HEK293 (cell line): ENCODE measurements around the gene INPP5B.

ENCODE experiments used
- CTCF ChIP-seq: fragments of 450-650 bp; formaldehyde crosslinking; IDR thresholded peaks from 2 replicates; pipeline ENCODE4 v1.5.1; 2016; ENCODE audit warnings: missing biosample characterization, missing genetic modification characterization
- ELK4 ChIP-seq: IDR thresholded peaks from 2 replicates; pipeline ENCODE4 v1.6.1; 2011; ENCODE audit warnings: mild to moderate bottlenecking, low read depth, low read length, borderline replicate concordance
- PRDM10 ChIP-seq: fragments of 450-650 bp; formaldehyde crosslinking; IDR thresholded peaks from 2 replicates; pipeline ENCODE4 v1.5.1; 2016; ENCODE audit warnings: missing biosample characterization, missing genetic modification characterization
- PRDM6 ChIP-seq: fragments of 450-650 bp; formaldehyde crosslinking; IDR thresholded peaks from 2 replicates; pipeline ENCODE4 v1.5.1; 2017; ENCODE audit warnings: missing biosample characterization, missing genetic modification characterization
- REPIN1 ChIP-seq: fragments of 450-650 bp; formaldehyde crosslinking; IDR thresholded peaks from 2 replicates; pipeline ENCODE4 v1.5.1; 2017; ENCODE audit warnings: missing biosample characterization, missing genetic modification characterization, low read depth
- YY1 ChIP-seq: fragments of 450-650 bp; formaldehyde crosslinking; IDR thresholded peaks from 2 replicates; pipeline ENCODE4 v1.5.1; 2018; ENCODE audit warnings: missing biosample characterization, missing genetic modification characterization
- ZBTB49 ChIP-seq: fragments of 450-650 bp; formaldehyde crosslinking; IDR thresholded peaks from 2 replicates; pipeline ENCODE4 v1.5.1; 2016; ENCODE audit warnings: missing biosample characterization, missing genetic modification characterization, low read depth
- ZNF2 ChIP-seq: fragments of 450-650 bp; formaldehyde crosslinking; IDR thresholded peaks from 2 replicates; pipeline ENCODE4 v1.5.1; 2016; ENCODE audit warnings: missing biosample characterization, missing genetic modification characterization
- ZNF423 ChIP-seq: fragments of 450-650 bp; formaldehyde crosslinking; IDR thresholded peaks from 2 replicates; pipeline ENCODE4 v1.5.1; 2016; ENCODE audit warnings: missing biosample characterization, missing genetic modification characterization
- ZNF488 ChIP-seq: fragments of 450-650 bp; formaldehyde crosslinking; IDR thresholded peaks from 2 replicates; pipeline ENCODE4 v1.5.1; 2016; ENCODE audit warnings: missing biosample characterization, missing genetic modification characterization
- ZNF514 ChIP-seq: fragments of 450-650 bp; formaldehyde crosslinking; IDR thresholded peaks from 2 replicates; pipeline ENCODE4 v1.5.1; 2016; ENCODE audit warnings: missing biosample characterization, missing genetic modification characterization
- ZNF549 ChIP-seq: fragments of 450-650 bp; IDR thresholded peaks from 2 replicates; pipeline ENCODE4 v1.5.1; 2018; ENCODE audit warnings: missing biosample characterization, missing genetic modification characterization, mild to moderate bottlenecking, inconsistent platforms, moderate library complexity
- ZNF791 ChIP-seq: fragments of 450-650 bp; formaldehyde crosslinking; IDR thresholded peaks from 2 replicates; pipeline ENCODE4 v1.5.1; 2016; ENCODE audit warnings: missing biosample characterization, missing genetic modification characterization
- ZNF837 ChIP-seq: fragments of 450-650 bp; formaldehyde crosslinking; IDR thresholded peaks from 2 replicates; pipeline ENCODE4 v1.5.1; 2016; ENCODE audit warnings: missing biosample characterization, missing genetic modification characterization

- TF ChIP-seq REPIN1 (tag by site-specific recombination): no peak
- no peak for TF ChIP-seq ZNF514 (tag by site-specific recombination)
- TF ChIP-seq PRDM10: no peak
- TF ChIP-seq ZNF488 (tag by site-specific recombination): no peak
- TF ChIP-seq YY1 (tag by site-specific recombination): no peak
- TF ChIP-seq CTCF: no peak
- no peak for TF ChIP-seq ZNF549 (tag by site-specific recombination)
- no peak for TF ChIP-seq ZBTB49 (tag by site-specific recombination)
- no peak for TF ChIP-seq PRDM6
- TF ChIP-seq ZNF837 (tag by site-specific recombination): no peak
- TF ChIP-seq ZNF423 (tag by site-specific recombination): no peak
- no peak for TF ChIP-seq ELK4
- TF ChIP-seq ZNF791 (tag by site-specific recombination): no peak
- TF ChIP-seq ZNF2 (tag by site-specific recombination): no peak
Observed at GRCh38 chr1:37825506-37825905, 121.3 kb downstream of the INPP5B start.
